ENCODE results near the gene ATCAY.

DNA sequence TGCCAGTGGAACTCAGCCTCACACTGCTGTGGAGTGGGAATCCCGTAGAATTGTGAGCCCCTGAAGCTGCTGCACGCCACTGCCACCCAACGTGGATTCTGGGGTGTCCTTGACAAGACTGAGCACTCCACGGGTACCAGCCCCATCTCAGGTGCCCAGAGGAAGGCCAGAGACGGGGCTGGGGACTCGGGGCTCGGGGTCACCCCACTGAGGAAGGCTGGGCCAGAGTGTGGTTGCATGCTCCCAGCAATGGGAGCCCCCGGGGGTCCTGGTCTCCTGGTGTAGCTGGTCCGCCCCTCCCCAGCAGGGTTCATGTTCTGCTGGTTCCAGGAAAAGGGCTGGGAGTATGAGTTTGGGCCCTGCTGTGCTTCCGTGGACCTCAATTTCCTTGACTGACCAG lies 75.2 kb downstream of the ATCAY start:
- TF ChIP-seq, protein P1, sequence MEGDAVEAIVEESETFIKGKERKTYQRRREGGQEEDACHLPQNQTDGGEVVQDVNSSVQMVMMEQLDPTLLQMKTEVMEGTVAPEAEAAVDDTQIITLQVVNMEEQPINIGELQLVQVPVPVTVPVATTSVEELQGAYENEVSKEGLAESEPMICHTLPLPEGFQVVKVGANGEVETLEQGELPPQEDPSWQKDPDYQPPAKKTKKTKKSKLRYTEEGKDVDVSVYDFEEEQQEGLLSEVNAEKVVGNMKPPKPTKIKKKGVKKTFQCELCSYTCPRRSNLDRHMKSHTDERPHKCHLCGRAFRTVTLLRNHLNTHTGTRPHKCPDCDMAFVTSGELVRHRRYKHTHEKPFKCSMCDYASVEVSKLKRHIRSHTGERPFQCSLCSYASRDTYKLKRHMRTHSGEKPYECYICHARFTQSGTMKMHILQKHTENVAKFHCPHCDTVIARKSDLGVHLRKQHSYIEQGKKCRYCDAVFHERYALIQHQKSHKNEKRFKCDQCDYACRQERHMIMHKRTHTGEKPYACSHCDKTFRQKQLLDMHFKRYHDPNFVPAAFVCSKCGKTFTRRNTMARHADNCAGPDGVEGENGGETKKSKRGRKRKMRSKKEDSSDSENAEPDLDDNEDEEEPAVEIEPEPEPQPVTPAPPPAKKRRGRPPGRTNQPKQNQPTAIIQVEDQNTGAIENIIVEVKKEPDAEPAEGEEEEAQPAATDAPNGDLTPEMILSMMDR (conservative IDR thresholded peaks at IDR 0.05; ENCODE audit: low read depth, low read length): no peak
- no peak for TF ChIP-seq EZH2phosphoT487 (IDR thresholded peaks at IDR 0.05; ENCODE audit: borderline replicate concordance, low read length)
